GM12801 (cell line): Measurements from ENCODE around the gene ZDHHC6.

Source experiments
- CTCF ChIP-seq: IDR thresholded peaks from one replicate; pipeline ENCODE4 v1.5.1; 2011; ENCODE audit warnings: control low read depth; ENCODE audit not compliant: insufficient read length; ENCODE audit errors: extremely low read depth

Gene ZDHHC6

GRCh38 chr10:112475575-112476218 lies 29.0 kb upstream of the ZDHHC6 start:
- no peak for TF ChIP-seq CTCF

- no peak for TF ChIP-seq CTCF
Measured at GRCh38 chr10:112471878-112472487, 25.3 kb upstream of the ZDHHC6 start.

- no peak for TF ChIP-seq CTCF
Measured at GRCh38 chr10:112467541-112468075, 20.9 kb upstream of the ZDHHC6 start.

GRCh38 chr10:112466802-112467201 lies 20.1 kb upstream of the ZDHHC6 start:
- no peak for TF ChIP-seq CTCF

GRCh38 chr10:112465299-112465883 lies 18.7 kb upstream of the ZDHHC6 start:
- no peak for TF ChIP-seq CTCF

GRCh38 chr10:112461029-112461887 lies 14.5 kb upstream of the ZDHHC6 start:
- TF ChIP-seq CTCF: no peak

- TF ChIP-seq CTCF: no peak
Measured at GRCh38 chr10:112460366-112460765, 13.7 kb upstream of the ZDHHC6 start.
